Stimulated activated CD4-positive, alpha-beta T cell treated with anti-CD3 and anti-CD28 coated beads, Interleukin-2, amount 100 ng/mL, for 24 hours (primary cell): ENCODE measurements around the gene LRRC28.

Source experiments
- DNase-seq, 2 donors: peaks; one replicate each; pipeline ENCODE4 v3.0.0-alpha.2; 2020

The LRRC28 gene

GRCh38 chr15:99402014-99402729 is 150.9 kb downstream of the LRRC28 start:
- DNase-seq = no peak

DNA sequence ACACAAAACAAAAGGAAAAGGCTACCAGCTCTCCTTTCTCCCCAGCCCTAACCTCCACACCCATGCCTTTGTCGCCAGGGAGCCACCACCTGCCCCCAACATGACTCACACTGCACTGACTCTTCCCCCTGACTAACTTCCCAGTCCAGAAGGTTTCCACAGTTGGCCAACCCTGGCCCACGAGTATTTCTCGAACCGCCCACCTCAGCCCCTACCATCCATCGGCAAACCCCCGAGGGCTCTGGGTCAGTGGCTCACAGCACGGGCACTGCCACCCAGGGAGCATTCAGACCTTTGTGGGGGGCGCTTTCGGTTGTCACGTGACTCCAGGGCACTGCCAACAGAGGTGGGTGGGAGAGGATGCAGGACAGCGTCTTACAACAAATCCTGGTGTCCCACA is 152.3 kb downstream of the LRRC28 start:
- DNase-seq = no peak

GRCh38 chr15:99404454-99404853 is 153.2 kb downstream of the LRRC28 start:
- no peak for DNase-seq

- DNase-seq = no peak
These were observed 154.8 kb downstream of the LRRC28 start for GRCh38 chr15:99406120-99406519.

DNA sequence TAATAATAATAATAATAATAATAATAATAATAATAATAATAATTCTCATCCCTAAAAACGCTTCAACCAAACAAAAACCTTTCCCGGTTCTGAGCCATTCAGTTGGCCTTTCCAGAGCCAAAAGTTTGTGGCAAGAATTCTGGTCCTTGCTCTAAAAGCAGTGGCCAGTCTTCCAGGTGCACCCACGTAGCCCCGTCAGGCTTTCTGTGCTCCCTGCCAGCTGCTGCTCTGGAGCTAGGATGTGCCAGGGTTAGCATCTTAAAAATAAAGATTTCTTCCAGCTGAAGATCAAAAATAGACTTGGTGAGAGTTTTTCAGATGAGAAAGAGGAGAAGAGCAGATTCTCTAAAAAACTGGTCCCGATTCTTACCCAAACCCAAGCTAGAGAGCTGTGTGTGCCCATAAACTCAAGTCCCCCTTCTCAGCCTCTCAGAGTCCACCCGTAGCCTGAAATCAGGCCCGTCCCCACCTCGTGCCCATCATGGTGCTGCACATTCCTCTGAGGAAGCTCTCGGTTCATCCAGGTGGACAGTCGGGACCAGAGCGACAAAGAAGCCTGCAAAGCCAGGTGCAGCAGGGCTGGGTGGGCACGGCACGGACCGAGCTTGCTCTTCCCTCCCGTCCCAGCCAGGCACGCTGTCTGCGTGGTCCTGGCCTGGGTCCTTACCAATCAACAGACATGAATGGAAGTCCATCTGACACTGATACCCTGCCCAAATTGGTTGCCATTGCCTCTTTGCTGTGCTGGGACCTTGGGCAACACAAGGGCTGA is 155.6 kb downstream of the LRRC28 start:
- DNase-seq = no peak

- DNase-seq = no peak
These were observed 156.4 kb downstream of the LRRC28 start for GRCh38 chr15:99407716-99408115.

- DNase-seq = no peak
These were observed 157.2 kb downstream of the LRRC28 start for GRCh38 chr15:99408236-99409096.

GRCh38 chr15:99409097-99409473 is 157.8 kb downstream of the LRRC28 start:
- DNase-seq = no peak

DNA sequence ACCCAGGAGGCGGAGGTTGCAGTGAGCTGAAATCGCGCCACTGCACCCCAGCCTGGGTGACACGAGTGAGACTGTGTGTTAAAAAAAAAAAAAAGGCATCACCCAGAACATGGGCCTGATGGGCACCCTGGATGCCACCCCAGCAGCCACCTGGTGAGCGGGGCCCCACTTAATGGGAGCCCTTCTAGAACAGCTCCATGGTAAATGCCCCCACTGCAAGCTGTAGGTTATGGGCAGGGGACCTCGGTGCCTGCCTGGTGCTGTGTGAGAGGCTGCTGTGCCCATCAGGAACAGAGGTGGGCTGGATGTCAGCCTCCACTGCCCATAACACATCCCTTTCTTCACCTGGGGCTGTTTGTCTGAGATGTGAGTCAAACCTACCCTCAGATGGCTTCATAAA is 158.3 kb downstream of the LRRC28 start:
- no peak for DNase-seq

DNA sequence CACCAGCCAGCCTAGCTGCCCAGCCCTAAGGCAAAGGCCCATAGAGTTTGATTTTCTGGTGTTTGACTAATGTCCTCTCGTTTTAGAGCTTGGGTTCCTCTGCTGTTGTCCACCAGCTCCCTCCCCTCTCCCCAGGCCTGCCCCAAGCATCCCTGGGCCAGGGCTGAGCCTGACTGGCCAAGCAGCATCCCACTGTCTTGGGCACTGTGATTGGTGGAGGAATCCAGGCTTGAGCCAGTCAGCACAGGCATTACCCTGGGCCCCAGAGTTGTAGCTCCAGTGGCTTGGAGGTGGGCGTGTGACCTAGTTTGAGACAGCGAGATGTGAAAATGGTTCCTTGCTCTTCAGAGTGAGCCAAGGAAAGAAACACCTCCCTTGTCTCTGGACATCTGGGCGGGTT is 159.2 kb downstream of the LRRC28 start:
- no peak for DNase-seq

GRCh38 chr15:99411234-99411633 is 160.0 kb downstream of the LRRC28 start:
- no peak for DNase-seq

GRCh38 chr15:99412082-99412481 is 160.8 kb downstream of the LRRC28 start:
- no peak for DNase-seq

DNA sequence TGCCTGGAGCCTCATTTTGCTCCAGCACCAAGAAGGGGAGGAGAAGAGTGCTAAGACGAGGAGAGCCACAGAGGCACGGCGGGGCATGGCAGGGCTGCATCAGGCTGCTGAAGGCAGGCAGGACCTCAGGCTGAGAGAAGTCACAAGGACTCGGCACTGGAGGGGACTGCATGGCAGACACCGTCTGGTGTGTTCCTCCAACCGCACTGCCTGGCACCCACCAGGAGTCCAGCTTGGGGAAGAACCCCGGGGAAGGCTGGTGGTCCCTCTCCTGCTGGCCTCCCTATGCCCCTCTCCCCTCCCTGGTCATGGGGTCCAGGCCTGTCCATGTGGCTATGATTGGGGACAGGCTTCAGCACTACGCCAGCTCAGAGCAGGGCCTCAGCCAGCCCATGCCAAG is 161.3 kb downstream of the LRRC28 start:
- DNase-seq = no peak

- no peak for DNase-seq
These were observed 162.9 kb downstream of the LRRC28 start for GRCh38 chr15:99413955-99414754.

GRCh38 chr15:99414755-99415731 is 163.8 kb downstream of the LRRC28 start:
- no peak for DNase-seq

DNA sequence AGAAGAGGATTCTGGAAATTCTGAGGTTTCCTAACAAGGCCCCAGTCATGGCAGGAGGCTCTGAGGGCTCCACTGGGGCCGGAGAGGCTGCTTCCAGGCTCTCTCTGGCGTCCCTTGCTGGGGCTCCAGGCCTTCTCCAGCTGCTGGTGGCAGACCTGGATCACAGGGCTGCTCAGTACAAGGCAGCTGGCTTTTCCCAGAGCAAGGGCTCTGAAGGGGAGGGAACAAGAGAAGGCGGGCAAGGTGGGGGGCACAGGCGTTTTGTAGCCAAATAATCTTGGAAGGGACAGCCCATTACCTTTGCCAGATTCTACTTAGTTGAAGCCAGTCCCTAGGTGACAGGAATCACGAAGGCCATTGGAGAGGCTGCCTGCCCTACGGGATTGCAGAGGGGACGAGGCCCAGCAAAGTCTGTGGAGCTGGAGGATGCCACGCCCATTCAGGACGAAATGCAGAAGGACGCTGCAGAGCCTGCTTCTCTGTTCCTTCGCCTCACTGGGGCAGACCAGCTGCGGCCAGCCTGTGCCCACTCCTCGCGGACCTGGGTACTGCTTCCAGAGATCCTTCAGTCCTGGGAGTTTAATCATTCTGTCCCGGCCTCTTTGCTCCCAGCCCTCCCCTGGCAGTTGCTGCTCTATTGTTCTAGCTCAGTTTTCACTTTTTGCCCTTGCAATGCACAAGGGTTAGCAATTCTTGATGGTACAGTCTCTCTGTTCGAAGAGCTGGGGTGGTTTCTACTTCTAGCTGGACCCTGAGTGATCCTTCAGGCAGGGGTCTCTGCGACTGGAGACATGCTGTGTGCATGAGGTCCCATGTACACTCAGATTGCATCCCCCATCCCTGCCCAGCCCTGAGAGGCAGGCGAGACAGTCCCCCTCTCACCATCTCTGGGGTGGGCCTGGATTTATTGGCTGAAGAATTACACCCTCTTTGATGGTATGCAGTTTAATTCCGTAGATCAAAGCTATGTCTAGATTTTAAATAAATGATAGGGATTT is 165.2 kb downstream of the LRRC28 start:
- DNase-seq = no peak

- peak in 1 of 2 donors; percentile 15 for DNase-seq
These were observed 169.9 kb downstream of the LRRC28 start for GRCh38 chr15:99421172-99421656.

GRCh38 chr15:99421758-99422157 is 170.5 kb downstream of the LRRC28 start:
- DNase-seq = peak in 1 of 2 donors; percentile 7

DNA sequence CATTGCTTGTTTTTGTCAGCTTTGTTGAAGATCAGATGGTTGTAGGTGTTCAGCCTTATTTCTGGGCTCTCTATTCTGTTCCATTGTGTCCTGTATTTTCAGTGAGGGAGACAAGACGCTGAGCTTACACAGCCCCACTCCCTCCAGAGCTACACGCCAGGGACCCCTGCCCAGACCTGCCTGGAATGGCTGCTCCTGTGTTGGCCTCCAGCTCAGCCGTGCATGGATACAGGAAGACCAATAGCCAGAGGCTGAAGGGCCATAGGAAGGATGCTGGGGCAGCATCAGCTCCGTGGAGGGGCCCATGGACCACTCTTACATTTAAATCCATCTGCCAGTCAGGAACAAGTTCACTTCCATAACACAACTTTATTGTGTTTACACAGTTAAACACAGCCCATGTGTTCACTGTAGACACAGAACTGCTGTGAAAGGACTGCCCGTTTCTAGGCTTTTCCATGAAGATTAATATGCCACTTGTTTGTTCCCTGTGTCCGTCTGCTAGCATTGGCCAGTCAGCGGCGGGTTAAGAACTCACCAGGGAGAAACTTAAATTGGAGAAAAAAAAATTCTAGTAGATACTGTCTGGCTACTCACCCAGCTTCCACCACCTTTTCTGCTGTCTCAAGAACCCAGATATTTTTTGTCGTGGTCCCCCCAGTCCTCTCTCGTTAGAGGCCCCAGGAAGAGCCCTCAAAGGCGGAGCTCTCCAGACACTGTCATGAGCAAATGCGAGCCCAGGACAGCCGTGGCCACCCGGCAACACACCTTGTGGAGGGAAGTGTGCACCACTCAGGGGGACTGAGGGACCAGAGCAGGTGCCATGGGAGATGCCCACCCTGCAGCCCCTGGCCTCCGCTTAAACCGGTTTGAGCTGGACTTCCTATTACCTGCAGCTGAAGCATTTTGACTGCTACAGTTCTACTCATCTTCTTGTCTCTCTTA is 172.2 kb downstream of the LRRC28 start:
- no peak for DNase-seq
